ENCODE results near the gene SOX18. TPM values are rescaled to one million over a fixed set of nuclear protein-coding genes. Genes with fewer than 3 reads are reported as not detected.

Gene SOX18
- total and polyA plus RNA-seq, 2 of the 13 experiments (the other 11 are each of a cell fraction or from before 2014, with no cell fraction given), result 1.6 to 1.9 TPM

GRCh38 chr20:64024141-64024990 lies 25.1 kb downstream of the SOX18 start (continued):
- TF ChIP-seq ZFP36 (IDR thresholded peaks at IDR 0.05; ENCODE audit: borderline replicate concordance, low read depth, low read length, partially characterized antibody) (no peak), CBX5 (CRISPR knock-in tag; IDR thresholded peaks at IDR 0.05; ENCODE audit: borderline replicate concordance) (no peak), ZBTB26 (CRISPR knock-in tag; IDR thresholded peaks at IDR 0.05; ENCODE audit: borderline replicate concordance) (peak; percentile 78; the same call in 1 of the 2 replicates), ZNF256 (CRISPR knock-in tag; conservative IDR thresholded peaks at IDR 0.05) (no peak), ZEB1 (IDR thresholded peaks at IDR 0.05; ENCODE audit: insufficient replicate concordance, low read depth) (no peak), PBX3 (CRISPR knock-in tag; IDR thresholded peaks at IDR 0.05; ENCODE audit: borderline replicate concordance) (no peak), CHCHD3 (CRISPR knock-in tag; IDR thresholded peaks at IDR 0.05) (no peak), CC2D1A (CRISPR knock-in tag; IDR thresholded peaks at IDR 0.05) (no peak), YEATS4 (CRISPR knock-in tag; IDR thresholded peaks at IDR 0.05; ENCODE audit: borderline replicate concordance) (no peak; the same call in 1 of the 2 replicates), ELF1 (CRISPR knock-in tag; IDR thresholded peaks at IDR 0.05) (no peak; the same call in 1 of the 2 replicates), ZSCAN5A (CRISPR knock-in tag; IDR thresholded peaks at IDR 0.05; ENCODE audit: borderline replicate concordance) (peak; percentile 98; the same call in 1 of the 2 replicates), ZNF772 (CRISPR knock-in tag; IDR thresholded peaks at IDR 0.05) (peak; percentile 92), NCOA5 (CRISPR knock-in tag; IDR thresholded peaks at IDR 0.05) (no peak), ZNF747 (CRISPR knock-in tag; IDR thresholded peaks at IDR 0.05; ENCODE audit: borderline replicate concordance) (peak; percentile 78; the same call in 1 of the 2 replicates), ZSCAN22 (CRISPR knock-in tag; IDR thresholded peaks at IDR 0.05) (no peak; the same call in 1 of the 2 replicates), ZNF17 (CRISPR knock-in tag; IDR thresholded peaks at IDR 0.05) (no peak), ZNF7 (CRISPR knock-in tag; IDR thresholded peaks at IDR 0.05) (peak; percentile 46; the same call in 1 of the 2 replicates), ZNF839 (CRISPR knock-in tag; IDR thresholded peaks at IDR 0.05; ENCODE audit: borderline replicate concordance) (no peak; the same call in 1 of the 2 replicates), SP140L (CRISPR knock-in tag; IDR thresholded peaks at IDR 0.05; ENCODE audit: borderline replicate concordance) (no peak; the same call in 1 of the 2 replicates), ZNF569 (CRISPR knock-in tag; IDR thresholded peaks at IDR 0.05; ENCODE audit: borderline replicate concordance) (no peak), KAT2B (IDR thresholded peaks at IDR 0.05; ENCODE audit: borderline replicate concordance, low read depth, low read length) (no peak), HNF4A (CRISPR knock-in tag; IDR thresholded peaks at IDR 0.05) (peak; percentile 91), ZKSCAN8 (CRISPR knock-in tag; IDR thresholded peaks at IDR 0.05; ENCODE audit: borderline replicate concordance) (peak; percentile 59; the same call in 1 of the 2 replicates), ZNF784 (CRISPR knock-in tag; IDR thresholded peaks at IDR 0.05; ENCODE audit: borderline replicate concordance) (peak; percentile 94; the same call in 1 of the 2 replicates), ZNF30 (CRISPR knock-in tag; IDR thresholded peaks at IDR 0.05) (no peak), PHB2 (IDR thresholded peaks at IDR 0.05; ENCODE audit: partially characterized antibody) (no peak)

Data from HepG2 (cell line).